OCI-LY1 (cell line): ENCODE measurements around the gene MRGPRE.

Source experiments
- EZH2 ChIP-seq: fragments of 200-600 bp; sonication (generic), shearing (Covaris generic); IDR thresholded peaks from 2 replicates; pipeline ENCODE4 v1.8.0; 2017; ENCODE audit warnings: borderline replicate concordance, mixed run types, mild to moderate bottlenecking, antibody characterized with exemption, low read length, moderate library complexity, mixed read lengths
- TF ChIP-seq, protein P1 (sequence below): fragments of 200-600 bp; sonication (generic), shearing (Covaris generic); IDR thresholded peaks from 2 replicates; pipeline ENCODE4 v1.5.1; 2017; ENCODE audit warnings: mild to moderate bottlenecking, antibody characterized with exemption, low read length, moderate library complexity, mixed read lengths

DNA sequence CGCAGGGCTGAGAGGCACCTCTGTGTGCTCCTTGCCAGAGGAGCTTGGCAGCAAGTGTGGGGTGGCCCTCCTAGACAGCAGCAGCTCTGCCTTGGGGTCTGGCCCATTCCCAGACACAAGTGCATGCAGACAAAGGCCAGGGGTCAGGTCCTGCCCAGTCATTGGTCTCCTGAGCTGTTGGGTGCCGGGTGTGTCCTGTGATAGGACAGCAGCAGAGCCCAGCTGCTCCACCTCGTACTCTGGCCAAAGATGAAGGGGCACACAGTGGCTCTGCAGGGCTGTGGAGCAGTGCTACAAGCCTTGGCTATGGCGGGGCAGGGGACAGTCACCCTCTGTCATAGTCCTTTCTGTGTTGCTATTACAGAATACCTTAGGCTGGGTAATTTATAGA is 49.8 kb downstream of the MRGPRE start:
- TF ChIP-seq, protein P1, sequence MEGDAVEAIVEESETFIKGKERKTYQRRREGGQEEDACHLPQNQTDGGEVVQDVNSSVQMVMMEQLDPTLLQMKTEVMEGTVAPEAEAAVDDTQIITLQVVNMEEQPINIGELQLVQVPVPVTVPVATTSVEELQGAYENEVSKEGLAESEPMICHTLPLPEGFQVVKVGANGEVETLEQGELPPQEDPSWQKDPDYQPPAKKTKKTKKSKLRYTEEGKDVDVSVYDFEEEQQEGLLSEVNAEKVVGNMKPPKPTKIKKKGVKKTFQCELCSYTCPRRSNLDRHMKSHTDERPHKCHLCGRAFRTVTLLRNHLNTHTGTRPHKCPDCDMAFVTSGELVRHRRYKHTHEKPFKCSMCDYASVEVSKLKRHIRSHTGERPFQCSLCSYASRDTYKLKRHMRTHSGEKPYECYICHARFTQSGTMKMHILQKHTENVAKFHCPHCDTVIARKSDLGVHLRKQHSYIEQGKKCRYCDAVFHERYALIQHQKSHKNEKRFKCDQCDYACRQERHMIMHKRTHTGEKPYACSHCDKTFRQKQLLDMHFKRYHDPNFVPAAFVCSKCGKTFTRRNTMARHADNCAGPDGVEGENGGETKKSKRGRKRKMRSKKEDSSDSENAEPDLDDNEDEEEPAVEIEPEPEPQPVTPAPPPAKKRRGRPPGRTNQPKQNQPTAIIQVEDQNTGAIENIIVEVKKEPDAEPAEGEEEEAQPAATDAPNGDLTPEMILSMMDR: no peak
- no peak for TF ChIP-seq EZH2
